Measurements from ENCODE around the gene CFAP410. TPM values are rescaled to one million over a fixed set of nuclear protein-coding genes. Genes with fewer than 3 reads are reported as not detected.

CFAP410 gene
- total and polyA plus RNA-seq, 2 of the 13 experiments (the other 11 are each of a cell fraction or from before 2014, with no cell fraction given): 8.0 to 20.1 TPM

GRCh38 chr21:44370027-44370735 lies 31.0 kb upstream of the CFAP410 start (continued):
- TF ChIP-seq, protein P1, sequence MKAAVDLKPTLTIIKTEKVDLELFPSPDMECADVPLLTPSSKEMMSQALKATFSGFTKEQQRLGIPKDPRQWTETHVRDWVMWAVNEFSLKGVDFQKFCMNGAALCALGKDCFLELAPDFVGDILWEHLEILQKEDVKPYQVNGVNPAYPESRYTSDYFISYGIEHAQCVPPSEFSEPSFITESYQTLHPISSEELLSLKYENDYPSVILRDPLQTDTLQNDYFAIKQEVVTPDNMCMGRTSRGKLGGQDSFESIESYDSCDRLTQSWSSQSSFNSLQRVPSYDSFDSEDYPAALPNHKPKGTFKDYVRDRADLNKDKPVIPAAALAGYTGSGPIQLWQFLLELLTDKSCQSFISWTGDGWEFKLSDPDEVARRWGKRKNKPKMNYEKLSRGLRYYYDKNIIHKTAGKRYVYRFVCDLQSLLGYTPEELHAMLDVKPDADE (CRISPR knock-in tag; IDR thresholded peaks at IDR 0.05): no peak
- TF ChIP-seq, protein P2, sequence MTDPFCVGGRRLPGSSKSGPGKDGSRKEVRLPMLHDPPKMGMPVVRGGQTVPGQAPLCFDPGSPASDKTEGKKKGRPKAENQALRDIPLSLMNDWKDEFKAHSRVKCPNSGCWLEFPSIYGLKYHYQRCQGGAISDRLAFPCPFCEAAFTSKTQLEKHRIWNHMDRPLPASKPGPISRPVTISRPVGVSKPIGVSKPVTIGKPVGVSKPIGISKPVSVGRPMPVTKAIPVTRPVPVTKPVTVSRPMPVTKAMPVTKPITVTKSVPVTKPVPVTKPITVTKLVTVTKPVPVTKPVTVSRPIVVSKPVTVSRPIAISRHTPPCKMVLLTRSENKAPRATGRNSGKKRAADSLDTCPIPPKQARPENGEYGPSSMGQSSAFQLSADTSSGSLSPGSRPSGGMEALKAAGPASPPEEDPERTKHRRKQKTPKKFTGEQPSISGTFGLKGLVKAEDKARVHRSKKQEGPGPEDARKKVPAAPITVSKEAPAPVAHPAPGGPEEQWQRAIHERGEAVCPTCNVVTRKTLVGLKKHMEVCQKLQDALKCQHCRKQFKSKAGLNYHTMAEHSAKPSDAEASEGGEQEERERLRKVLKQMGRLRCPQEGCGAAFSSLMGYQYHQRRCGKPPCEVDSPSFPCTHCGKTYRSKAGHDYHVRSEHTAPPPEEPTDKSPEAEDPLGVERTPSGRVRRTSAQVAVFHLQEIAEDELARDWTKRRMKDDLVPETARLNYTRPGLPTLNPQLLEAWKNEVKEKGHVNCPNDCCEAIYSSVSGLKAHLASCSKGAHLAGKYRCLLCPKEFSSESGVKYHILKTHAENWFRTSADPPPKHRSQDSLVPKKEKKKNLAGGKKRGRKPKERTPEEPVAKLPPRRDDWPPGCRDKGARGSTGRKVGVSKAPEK (CRISPR knock-in tag; IDR thresholded peaks at IDR 0.05; ENCODE audit: borderline replicate concordance): no peak
- TF ChIP-seq, protein P3, sequence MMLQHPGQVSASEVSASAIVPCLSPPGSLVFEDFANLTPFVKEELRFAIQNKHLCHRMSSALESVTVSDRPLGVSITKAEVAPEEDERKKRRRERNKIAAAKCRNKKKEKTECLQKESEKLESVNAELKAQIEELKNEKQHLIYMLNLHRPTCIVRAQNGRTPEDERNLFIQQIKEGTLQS (CRISPR knock-in tag; IDR thresholded peaks at IDR 0.05): no peak
- TF ChIP-seq NR2F6 (IDR thresholded peaks at IDR 0.05) (peak; percentile 72), NR2F6 (CRISPR knock-in tag; IDR thresholded peaks at IDR 0.05) (peak; percentile 84), PRMT3 (CRISPR knock-in tag; IDR thresholded peaks at IDR 0.05; ENCODE audit: borderline replicate concordance, low read depth) (no peak), REXO4 (CRISPR knock-in tag; IDR thresholded peaks at IDR 0.05; ENCODE audit: borderline replicate concordance) (no peak), SRSF1 (optimal IDR thresholded peaks at IDR 0.05; ENCODE audit: low read depth, low read length) (no peak), IKZF1 (IDR thresholded peaks at IDR 0.05) (no peak), KLF13 (CRISPR knock-in tag; IDR thresholded peaks at IDR 0.05) (no peak), ZNF660 (CRISPR knock-in tag; IDR thresholded peaks at IDR 0.05; ENCODE audit: borderline replicate concordance, low read depth) (no peak), ZNF446 (CRISPR knock-in tag; IDR thresholded peaks at IDR 0.05) (no peak), ZNF543 (CRISPR knock-in tag; IDR thresholded peaks at IDR 0.05) (no peak), ZNF841 (CRISPR knock-in tag; IDR thresholded peaks at IDR 0.05; ENCODE audit: borderline replicate concordance) (no peak), TFDP2 (CRISPR knock-in tag; IDR thresholded peaks at IDR 0.05) (peak; percentile 16; the same call in 1 of the 2 replicates)
- TF ChIP-seq, protein P4, sequence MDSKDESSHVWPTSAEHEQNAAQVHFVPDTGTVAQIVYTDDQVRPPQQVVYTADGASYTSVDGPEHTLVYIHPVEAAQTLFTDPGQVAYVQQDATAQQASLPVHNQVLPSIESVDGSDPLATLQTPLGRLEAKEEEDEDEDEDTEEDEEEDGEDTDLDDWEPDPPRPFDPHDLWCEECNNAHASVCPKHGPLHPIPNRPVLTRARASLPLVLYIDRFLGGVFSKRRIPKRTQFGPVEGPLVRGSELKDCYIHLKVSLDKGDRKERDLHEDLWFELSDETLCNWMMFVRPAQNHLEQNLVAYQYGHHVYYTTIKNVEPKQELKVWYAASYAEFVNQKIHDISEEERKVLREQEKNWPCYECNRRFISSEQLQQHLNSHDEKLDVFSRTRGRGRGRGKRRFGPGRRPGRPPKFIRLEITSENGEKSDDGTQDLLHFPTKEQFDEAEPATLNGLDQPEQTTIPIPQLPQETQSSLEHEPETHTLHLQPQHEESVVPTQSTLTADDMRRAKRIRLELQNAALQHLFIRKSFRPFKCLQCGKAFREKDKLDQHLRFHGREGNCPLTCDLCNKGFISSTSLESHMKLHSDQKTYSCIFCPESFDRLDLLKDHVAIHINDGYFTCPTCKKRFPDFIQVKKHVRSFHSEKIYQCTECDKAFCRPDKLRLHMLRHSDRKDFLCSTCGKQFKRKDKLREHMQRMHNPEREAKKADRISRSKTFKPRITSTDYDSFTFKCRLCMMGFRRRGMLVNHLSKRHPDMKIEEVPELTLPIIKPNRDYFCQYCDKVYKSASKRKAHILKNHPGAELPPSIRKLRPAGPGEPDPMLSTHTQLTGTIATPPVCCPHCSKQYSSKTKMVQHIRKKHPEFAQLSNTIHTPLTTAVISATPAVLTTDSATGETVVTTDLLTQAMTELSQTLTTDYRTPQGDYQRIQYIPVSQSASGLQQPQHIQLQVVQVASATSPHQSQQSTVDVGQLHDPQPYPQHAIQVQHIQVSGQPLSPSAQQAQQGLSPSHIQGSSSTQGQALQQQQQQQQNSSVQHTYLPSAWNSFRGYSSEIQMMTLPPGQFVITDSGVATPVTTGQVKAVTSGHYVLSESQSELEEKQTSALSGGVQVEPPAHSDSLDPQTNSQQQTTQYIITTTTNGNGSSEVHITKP (CRISPR knock-in tag; IDR thresholded peaks at IDR 0.05; ENCODE audit: low read depth): no peak
- TF ChIP-seq, protein P5, sequence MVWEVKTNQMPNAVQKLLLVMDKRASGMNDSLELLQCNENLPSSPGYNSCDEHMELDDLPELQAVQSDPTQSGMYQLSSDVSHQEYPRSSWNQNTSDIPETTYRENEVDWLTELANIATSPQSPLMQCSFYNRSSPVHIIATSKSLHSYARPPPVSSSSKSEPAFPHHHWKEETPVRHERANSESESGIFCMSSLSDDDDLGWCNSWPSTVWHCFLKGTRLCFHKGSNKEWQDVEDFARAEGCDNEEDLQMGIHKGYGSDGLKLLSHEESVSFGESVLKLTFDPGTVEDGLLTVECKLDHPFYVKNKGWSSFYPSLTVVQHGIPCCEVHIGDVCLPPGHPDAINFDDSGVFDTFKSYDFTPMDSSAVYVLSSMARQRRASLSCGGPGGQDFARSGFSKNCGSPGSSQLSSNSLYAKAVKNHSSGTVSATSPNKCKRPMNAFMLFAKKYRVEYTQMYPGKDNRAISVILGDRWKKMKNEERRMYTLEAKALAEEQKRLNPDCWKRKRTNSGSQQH (CRISPR knock-in tag; IDR thresholded peaks at IDR 0.05; ENCODE audit: low read depth): 0 out of 2 replicates have a peak, but pooled peaks have one; percentile 20
